ENCODE data around the gene ARAF.

ARAF gene

GRCh38 chrX:47563801-47564315 lies 2.9 kb downstream of the ARAF start:
- in situ Hi-C loops (cut with MboI; ENCODE audit: low sequenced_read_pairs): no loop called here

DNA sequence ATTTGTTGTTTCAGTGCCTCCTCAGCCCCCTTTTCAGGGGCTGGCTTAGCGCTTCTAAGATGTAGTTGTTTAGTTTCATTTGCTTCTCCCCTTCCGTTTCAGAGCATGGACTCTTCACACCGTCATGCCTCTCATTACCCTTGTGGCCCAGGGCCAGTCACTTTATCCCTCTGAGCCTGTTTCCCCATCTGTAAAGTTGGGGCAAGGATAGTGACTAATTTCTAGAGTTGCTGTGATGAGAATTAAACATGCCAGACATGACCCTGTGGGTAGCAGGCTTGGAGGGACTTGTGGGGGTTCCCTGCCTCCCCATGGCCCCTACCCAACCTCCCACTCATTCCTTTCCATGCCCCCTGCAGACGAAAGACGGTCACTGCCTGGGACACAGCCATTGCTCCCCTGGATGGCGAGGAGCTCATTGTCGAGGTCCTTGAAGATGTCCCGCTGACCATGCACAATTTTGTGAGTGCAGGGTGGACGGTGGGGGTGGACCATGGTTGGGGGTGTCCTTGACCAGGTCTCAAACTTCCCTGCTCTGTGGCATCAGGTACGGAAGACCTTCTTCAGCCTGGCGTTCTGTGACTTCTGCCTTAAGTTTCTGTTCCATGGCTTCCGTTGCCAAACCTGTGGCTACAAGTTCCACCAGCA lies 3.6 kb downstream of the ARAF start:
- in situ Hi-C loops (cut with MboI; ENCODE audit: low sequenced_read_pairs): no loop called here

DNA sequence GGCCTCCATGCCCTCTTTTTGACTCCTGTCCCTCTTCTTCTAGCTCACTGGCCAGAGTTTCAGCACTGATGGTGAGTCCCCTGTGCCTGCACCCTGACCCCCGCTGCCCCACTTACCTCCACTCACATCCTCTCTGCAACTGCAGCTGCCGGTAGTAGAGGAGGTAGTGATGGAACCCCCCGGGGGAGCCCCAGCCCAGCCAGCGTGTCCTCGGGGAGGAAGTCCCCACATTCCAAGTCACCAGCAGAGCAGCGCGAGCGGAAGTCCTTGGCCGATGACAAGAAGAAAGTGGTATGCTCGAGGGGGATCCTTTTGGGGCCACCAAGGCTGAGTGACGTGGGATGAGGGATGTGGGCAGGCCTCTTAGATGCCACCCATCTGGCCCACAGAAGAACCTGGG lies 5.8 kb downstream of the ARAF start:
- in situ Hi-C loops (cut with MboI; ENCODE audit: low sequenced_read_pairs): no loop called here

DNA sequence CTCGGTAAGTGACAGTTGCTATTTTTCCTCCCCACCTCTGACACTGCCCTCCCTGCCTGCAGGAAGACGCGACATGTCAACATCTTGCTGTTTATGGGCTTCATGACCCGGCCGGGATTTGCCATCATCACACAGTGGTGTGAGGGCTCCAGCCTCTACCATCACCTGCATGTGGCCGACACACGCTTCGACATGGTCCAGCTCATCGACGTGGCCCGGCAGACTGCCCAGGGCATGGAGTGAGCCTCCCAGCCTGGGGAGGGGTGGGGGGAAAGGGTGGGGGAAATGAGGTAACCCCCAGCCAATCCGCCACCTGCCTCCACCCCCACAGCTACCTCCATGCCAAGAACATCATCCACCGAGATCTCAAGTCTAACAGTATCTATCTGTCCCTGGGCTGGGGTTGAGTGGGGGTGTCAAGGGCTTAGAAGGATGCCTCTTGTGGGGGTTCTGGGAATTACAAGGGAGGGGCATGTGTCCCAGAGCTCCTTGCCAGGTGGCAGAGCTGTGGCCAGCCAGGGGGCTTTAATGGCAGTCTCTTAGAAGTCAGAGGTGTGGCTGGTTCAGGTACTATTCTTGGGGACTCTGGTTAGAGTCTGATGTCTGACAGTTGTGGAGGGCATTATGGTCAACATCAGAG lies 7.8 kb downstream of the ARAF start:
- in situ Hi-C loops (cut with MboI; ENCODE audit: low sequenced_read_pairs): no loop called here

GRCh38 chrX:47570794-47571193 lies 9.8 kb downstream of the ARAF start:
- in situ Hi-C loops (cut with MboI; ENCODE audit: low sequenced_read_pairs): no loop called here

DNA sequence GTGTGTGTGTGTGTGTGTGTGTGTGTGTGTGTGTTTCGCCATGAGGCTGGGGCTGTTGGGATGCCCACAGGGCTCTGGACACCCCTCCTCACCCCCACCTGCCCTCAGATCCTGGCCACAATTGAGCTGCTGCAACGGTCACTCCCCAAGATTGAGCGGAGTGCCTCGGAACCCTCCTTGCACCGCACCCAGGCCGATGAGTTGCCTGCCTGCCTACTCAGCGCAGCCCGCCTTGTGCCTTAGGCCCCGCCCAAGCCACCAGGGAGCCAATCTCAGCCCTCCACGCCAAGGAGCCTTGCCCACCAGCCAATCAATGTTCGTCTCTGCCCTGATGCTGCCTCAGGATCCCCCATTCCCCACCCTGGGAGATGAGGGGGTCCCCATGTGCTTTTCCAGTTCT lies 10.2 kb downstream of the ARAF start:
- in situ Hi-C loops (cut with MboI; ENCODE audit: low sequenced_read_pairs): no loop called here

- in situ Hi-C loops (cut with MboI; ENCODE audit: low sequenced_read_pairs): no loop called here
Measured at GRCh38 chrX:47571896-47572295, 10.9 kb downstream of the ARAF start.

DNA sequence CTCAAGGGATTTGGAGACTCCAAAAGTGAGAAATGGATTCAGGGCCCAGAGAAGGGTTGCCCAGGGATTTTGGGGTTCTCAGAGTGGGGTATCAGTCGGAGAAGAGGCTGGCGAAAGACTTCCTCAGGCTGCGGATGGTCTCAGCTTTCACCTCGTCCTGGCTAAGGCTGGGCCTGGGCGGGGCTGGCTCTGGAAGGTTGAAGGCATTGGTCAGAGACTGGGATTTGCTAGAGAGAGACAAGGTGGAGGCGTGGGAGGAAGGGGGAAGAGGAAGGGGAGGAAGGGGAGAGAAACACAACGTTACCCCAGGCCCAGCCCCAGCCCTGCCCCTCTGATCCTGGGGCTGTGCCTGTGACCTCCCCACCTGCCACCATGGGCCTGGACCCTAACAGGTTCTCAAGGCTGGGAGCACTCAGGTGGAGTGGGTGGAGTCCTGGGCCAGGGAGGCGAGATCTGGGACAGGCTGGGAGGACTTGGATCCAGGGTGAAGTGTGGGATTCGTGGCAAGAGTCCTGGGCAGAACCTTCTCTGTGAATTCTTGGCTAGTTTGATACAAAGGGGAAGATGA lies 11.9 kb downstream of the ARAF start:
- in situ Hi-C loops (cut with MboI; ENCODE audit: low sequenced_read_pairs): no loop called here

DNA sequence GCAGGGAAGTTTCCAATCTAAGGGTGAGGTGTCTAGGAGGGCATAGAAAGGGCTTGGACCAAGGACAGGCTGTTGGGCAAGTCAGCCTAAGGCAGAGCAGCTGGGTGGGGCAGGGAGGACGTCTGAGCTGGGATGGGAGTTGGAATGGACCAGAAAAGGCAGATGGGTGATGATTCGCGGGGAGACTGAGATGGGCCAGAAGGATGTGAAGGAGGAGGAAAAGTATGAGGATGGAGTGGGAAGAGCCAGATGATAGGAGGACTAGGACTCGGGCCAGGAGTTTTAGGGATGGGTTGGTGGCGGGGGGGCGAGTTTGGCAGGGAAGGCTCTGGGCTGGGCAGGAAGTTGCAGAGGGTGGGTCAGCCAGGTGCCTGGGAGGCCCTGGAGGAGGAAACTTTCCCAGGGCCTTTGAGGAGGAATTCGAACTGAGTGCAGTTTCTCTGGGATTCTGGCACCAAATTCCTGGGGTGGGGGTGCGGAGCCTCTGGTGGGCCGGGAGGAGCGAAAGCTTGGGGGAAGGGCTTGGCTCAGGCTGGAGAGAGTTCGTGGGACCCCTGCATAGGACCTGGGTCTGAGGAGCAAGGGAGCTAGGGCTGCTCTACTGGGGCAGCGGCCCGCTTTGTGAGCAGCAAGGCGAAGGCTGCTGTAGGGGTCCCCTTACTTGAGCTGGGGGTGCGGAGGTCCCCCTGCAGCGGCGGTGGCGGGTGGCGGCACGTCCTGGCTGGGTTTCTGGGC lies 12.5 kb downstream of the ARAF start:
- in situ Hi-C loops (cut with MboI; ENCODE audit: low sequenced_read_pairs): no loop called here

GRCh38 chrX:47574076-47574546 lies 13.1 kb downstream of the ARAF start:
- in situ Hi-C loops (cut with MboI; ENCODE audit: low sequenced_read_pairs): no loop called here

GRCh38 chrX:47574547-47575301 lies 13.7 kb downstream of the ARAF start:
- in situ Hi-C loops (cut with MboI; ENCODE audit: low sequenced_read_pairs): no loop called here

- in situ Hi-C loops (cut with MboI; ENCODE audit: low sequenced_read_pairs): no loop called here
Measured at GRCh38 chrX:47576021-47576898, 15.3 kb downstream of the ARAF start.

DNA sequence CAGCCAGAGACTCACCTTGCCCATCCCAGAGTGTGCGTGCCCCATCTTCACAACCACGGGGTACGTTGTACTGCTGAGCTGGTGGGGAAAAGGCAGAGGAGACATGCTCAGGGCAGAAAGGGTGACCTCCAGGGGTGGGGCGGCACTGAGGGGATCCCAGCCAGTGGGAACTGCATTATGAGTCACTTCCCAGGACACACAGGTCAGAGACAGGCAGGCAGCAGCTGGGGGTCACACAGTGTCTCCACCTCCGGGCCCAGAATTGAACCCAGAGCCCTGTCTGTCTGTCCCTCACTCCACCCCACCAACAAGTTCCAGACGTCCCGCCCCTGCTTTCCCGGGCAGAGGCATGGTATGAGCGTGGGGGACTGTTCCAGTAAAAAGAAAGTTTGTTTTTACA lies 16.4 kb downstream of the ARAF start:
- in situ Hi-C loops (cut with MboI; ENCODE audit: low sequenced_read_pairs): no loop called here

- in situ Hi-C loops (cut with MboI; ENCODE audit: low sequenced_read_pairs): no loop called here
Measured at GRCh38 chrX:47577901-47578300, 16.9 kb downstream of the ARAF start.

DNA sequence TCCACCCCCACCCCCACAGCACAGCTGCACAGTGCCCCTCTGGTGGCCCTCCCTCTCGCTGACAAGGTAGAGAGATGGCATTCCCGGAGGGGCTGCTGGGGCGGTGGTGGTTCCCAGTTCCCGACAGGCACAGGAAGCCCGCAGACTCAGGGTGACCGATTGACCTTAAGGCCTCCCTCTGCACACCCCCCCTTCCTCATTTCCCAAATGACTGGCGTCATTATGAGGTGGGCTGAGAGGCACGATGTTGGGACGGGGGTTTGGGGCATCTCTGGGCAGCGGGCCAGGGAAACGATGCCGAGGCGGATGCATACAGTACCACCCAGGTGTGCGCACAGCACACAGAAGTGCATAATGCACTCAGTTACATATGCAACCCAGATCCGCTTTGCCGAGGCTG lies 17.7 kb downstream of the ARAF start:
- in situ Hi-C loops (cut with MboI; ENCODE audit: low sequenced_read_pairs): no loop called here

DNA sequence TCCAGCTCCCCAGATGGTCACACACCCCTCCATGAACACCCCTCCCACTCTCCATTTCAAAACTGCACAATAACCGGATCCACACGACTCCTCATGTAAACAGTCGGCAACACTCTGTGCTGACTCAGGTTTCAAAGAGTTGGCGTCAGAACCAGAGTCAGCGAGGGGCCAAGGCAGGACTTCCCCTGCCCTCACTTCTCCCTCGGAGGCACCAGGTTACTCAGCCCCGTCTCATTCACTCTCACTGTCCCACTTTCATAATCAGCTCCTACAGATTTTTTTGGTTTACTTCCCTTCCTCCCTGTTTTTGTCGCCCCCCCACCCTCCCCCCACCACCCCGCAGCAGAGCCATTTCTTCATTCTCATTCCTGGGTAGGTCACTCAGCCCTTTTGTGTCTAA lies 18.5 kb downstream of the ARAF start:
- in situ Hi-C loops (cut with MboI; ENCODE audit: low sequenced_read_pairs): no loop called here

DNA sequence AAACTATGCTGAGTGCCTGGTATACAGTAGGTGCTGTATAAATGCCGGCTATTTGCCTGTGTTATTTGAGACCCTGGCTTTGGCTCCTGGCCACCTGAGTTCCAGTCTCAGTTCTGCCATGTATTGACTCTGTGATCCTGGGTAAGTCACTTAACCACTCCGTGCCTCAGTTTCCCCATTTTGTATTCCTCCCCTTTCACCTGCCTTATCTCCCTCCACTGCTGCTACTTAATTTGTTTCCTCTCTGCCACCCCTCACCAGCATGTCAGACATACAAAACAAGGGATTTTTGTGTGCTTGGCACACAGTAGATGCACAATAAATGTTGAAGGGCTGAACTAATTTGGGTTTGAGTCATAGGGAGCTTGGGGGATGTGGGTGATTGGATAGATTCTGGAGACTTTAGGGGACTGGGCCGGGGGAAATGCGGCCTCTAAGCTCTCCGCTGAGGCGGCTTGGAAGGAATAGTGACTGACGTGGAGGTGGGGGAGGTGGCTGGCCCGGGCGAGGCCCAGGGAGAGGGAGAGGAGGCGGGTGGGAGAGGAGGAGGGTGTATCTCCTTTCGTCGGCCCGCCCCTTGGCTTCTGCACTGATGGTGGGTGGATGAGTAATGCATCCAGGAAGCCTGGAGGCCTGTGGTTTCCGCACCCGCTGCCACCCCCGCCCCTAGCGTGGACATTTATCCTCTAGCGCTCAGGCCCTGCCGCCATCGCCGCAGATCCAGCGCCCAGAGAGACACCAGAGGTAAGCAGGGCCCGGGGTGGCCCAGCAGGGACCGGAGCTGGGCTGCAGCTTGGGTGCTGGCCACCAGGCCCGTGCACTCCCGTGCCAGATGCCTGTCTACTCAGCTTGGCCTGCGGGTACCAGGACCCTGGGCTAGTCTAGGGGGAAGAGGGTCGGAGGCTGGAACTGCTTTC lies 21.0 kb downstream of the ARAF start, which contains the start of gene TIMP1:
TSS of gene TIMP1 (plus strand) at position 706 of the 917 bp plus-strand sequence. CDS start 980 bp downstream, outside the sequence.
- in situ Hi-C loops (cut with MboI; ENCODE audit: low sequenced_read_pairs): no loop called here

DNA sequence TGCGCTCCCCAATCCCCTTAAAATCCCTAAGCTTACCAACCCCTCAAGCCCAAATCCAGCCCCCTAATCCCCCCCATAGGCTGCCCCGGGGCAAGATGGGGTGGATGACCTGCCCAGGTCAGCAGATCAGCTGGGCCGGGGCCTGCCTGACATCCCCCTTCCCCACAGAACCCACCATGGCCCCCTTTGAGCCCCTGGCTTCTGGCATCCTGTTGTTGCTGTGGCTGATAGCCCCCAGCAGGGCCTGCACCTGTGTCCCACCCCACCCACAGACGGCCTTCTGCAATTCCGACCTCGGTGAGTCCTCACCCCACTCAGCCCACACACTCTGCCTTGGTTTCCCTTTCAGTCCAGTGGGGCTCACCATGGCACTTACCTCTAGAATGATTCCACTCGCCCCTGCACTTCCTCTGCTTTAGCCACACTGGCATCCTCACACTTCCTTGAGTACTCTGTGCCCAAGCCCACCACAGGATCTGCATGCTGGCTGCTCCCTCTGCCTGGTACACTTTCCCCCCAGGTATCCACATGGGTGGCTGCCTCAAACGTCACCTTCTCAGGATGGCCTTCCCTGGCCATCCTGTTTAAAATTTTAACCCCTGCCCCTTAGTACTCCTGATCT lies 22.3 kb downstream of the ARAF start:
- in situ Hi-C loops (cut with MboI; ENCODE audit: low sequenced_read_pairs): no loop called here

Data from hTERT RPE-1 (cell line).